Glomerular visceral epithelial cell (primary cell): ENCODE results near the gene PSMB4.
"Not testable (repeated sequence)": the region's sequence is repeated elsewhere in the genome, so short reads cannot be mapped to it uniquely, and the experiment has no call there.

Experiments used
- DNase-seq: peaks from one replicate; pipeline ENCODE4 v3.0.0-alpha.2; 2016; ENCODE audit errors: extremely low spot score

PSMB4 gene

DNA sequence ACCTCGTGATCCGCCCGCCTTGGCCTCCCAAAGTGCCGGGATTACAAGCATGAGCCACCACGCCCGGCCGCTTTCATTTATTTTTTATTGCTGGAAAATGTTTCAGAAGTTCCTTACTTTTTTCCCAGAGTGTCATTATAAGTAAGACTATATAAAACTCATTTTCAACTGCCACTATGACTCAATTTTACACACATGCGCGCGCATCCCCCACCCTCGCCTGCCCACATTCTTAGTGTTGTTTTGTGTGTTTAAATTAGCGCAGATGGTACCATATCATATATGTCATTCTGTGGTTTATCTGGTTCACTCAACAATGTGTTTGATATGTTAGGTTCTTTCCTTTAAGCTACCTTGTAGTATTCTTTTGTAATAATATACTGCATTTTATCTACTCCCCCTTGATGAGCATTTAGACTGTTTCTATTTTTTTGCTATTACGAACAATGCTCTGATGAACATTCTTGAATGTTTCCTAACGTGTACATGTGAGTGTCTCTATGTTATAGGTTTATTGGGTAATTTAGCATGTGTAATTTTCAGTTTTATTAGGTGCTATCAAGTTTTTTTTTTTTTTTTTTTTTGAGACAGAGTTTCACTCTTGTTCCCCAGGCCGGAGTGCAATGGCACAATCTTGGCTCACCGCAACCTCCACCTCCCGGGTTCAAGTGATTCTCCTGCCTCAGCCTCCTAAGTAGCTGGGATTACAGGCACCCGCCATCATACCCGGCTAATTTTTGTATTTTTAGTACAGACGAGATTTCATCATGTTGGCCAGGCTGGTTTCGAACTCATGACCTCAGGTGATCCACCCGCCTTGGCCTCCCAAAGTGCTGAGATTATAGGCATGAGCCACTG, 8.9 kb upstream of the PSMB4 start:
- DNase-seq, result not testable (repeated sequence)

DNA sequence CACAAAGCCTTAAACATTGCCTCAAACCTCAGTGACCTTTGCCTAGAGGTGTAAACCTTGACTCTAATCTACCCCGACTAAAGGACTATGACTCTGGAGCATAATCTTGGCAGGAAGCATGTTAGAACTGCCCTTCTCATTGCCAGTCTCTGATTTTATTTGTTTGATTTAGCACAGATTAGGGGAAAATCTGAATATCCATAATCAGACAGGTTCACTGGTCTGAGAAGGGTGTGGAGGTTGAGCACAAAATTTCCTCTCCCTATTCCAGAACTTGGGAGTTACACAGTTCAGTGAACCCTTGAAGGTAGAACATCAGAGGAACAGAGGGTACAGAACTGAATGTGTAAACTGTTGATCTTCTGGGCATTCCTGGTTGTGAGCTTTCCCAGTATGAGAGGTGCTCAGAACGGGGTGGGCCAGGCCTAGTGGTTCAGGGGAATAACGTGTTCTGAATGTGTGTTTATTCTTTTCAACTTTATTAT, 8.3 kb upstream of the PSMB4 start:
- no peak for DNase-seq

DNA sequence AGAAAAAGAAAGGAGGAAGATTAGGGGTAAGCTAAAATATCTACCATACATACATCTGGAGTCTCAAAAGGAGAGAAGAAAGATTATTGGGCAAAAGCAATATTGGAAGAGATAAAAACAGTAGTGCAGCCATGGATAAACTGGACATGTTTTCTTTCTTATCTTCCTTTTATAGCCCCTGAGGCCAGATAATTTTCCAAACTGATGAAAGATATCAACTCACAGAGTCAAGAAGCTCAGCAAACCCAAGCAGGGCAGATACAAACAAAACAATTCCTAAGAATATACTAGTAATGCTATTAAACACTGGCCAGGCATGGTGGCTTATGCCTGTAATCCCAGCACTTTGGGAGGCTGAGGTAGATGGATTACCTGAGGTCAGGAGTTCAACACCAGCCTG, 5.8 kb upstream of the PSMB4 start:
- no peak for DNase-seq

DNA sequence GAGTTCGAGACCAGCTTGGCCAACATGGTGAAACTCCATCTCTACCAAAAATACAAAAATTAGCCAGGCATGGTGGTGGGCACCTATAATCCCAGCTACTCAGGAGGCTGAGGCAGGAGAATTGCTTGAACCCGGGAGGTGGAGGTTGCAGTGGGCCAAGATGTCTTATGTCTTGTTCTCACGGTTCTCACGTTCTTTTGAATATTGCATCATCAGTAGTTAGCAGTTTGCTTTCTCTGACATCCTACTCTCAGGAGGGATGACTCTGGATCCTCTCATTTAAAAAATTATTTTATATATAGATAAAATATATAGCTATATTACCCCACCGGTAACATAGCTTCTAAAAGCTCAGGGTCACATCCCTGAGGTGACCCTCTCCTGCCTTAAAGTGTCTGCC, 3.1 kb upstream of the PSMB4 start:
- DNase-seq, result not testable (repeated sequence)

DNA sequence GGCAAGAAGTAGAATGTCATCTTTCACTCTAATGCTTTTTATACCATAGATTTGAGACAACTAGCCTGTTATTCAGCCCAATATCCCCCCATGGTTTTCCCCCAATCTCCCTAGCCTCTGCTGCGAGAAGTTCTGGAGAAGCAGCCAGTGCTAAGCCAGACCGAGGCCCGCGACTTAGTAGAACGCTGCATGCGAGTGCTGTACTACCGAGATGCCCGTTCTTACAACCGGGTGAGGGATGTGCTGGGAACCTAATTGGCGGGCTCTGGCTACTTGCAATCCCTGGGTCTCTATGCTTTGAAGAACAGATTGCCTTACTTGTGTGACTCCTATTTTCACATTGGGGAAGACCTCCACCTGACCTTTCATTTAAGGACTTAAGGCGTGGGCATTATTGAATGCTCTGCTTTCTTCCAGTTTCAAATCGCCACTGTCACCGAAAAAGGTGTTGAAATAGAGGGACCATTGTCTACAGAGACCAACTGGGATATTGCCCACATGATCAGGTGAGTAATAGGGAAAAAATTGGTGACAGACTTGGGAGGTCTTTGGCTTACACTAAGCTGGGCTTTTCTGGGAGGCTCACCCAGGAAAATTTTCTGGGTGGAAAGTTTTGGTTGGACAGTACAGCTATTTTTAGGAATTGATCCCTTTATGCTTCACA, 1.9 kb downstream of the PSMB4 start:
- no peak for DNase-seq

DNA sequence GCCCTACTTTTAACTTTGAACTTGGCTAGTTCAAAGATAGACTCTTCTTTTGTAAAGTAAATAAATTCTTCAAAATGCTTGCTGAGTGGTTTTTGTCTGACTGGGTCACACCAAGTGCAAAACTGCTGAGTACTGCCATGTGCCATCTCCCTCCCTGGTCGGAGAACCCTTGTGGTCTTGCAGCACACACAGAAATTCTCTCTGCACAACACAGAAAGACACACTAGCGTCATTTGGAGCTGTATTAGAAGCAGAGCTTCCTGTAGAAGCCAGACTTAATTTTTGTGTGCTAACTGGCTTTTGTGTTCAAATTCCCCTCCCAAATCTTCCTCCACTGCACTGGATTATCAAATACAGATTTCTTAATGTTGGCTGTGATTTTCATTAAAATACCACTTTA, 2.5 kb downstream of the PSMB4 start:
- no peak for DNase-seq

DNA sequence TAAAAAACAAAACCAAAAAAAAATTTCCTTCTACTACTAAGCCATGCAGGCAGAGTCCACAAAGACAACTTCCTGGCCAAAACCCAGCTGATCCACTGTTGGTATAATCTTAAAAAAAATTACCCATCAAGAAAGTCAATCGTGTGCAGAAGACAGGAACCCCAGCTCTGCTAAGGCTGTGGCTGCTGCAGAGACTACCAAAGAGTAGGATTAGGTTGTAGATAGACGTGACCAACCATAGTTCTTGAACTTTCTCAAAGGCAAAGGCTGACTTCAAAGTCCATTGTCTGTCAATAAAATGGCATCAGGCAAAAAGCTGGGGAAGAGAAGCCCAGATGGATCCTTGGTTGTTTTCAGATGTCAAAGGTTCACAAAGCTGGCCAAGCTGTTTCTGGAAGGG, 3.4 kb downstream of the PSMB4 start:
- DNase-seq, result no peak

DNA sequence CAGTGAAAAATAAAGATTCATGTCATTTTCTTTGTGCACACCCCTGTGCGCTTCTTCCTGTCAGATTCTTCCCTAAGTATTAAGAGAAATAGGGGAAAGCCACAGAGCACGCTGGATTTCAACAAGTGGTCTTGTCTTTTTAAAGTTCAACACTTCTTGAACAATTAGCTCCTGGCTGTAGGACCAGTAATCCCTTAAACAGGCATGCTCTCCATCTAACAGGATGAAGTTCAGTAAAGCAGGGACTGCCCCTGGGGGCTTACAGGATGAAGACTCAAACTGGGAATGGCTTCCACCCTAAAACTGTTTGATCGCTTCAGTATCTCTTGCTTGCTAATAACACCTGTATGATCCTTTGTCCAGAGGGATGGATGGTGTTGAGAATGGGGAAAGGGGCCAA, 4.2 kb downstream of the PSMB4 start:
- DNase-seq, result no peak

DNA sequence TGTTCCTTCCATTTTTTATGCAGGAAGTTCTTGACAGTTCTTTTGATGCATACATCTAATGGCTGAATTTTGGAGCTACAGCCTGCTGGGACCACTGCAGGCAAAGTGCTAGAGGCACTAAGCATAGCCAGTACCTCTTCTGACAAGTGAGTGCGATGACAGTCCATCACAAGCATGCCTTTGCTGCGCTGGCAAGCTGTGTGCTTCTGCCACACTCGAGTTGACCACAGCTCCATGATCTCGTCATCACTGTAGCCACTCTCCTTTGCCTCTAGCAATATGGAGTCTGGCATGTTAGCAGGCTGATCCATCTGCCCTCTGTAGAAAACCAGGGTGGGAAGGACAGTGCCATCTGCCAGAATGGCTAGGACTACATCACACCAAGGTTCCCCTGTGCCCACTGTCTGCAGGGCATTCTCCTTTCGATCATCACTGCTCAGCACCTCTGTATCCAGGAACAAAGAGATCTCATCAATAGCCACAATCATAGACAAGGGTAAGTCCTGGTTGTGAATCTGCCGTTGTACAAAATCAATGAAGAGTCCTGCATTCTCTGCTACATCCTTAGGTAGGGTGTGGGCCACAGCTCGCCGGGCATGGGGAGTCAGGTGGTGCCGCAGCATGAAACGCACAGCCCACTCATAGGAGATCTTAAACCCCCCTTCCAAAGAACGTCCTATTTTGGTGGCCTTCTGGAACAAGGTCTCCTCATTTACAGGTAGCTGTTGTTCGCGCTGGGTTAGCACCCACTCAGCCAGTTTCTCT, 6.0 kb downstream of the PSMB4 start:
- DNase-seq, result no peak

DNA sequence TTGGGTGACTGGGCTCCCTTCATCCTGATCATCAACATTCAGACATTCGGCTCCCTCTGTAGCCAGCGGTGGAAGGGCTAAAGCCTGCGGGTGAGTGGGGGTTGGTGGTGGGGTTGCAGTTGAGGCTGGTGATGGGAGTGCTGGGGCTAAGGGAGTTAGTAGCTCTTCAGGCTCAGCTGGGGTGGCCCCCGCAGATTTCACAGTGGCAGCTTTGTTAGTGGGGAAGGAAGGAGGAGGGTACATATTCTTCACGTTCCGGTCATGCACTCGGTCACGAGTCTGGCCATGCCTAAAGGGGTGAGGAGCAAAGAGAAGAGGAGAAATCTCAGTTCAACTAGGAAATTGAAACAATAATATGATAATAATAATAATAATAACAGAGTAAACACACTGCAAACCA, 6.8 kb downstream of the PSMB4 start:
- DNase-seq, result no peak

DNA sequence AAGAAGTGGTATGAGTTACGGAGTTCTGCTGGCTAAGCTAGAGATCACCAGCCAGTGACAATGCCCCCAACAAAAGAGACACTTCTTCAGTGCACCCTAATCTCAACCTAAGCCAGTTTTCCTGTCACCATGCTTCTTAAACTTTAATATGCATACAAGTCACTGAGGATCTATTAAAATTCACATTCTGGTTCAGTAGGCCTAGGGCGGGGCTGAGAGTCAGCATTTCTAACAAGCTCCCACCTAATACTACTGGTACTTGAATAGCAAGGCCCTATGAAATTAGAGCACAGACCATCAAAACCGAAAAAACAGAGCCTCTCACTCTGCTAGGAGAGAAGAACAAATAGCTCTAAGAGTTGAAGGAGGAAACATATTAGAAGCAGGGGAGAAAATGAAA, 7.9 kb downstream of the PSMB4 start:
- DNase-seq, result no peak

DNA sequence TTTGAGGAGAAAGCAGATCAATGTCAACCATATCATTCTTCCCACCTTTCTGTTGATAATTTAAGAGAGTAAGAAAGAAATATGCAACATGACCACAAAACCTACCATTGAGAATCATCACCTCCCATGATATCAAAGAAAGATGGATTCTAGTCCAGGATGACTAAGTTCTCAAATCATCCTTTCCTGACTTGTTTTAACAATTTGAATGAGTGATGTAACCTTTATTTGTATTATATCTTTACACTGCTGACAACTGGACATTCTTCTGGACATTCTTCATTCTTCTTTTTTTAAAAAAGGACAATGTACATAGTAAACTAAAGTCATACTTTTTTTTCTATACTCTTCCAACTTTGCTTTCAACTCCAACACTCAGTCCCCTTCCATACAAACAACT, 9.5 kb downstream of the PSMB4 start:
- DNase-seq, result no peak

DNA sequence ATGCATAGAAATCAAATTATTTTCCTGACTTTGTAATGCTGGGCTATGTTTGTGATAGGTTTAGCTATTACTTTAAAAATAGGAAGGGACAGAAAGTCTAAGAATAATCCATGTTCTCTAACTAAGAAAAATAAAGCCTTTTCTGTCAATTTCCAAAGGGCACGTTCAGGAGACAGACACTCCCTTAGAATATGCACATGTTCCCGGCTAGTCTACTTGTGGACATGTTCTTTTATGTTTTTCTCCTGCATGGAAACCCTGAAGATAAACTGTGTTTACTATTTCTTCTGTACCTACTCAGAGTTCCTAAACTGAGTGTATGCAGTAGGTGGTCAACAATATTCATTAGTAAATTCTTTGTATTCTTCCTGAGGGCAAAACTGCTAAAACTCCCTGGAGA, 12.5 kb downstream of the PSMB4 start:
- DNase-seq, result no peak

DNA sequence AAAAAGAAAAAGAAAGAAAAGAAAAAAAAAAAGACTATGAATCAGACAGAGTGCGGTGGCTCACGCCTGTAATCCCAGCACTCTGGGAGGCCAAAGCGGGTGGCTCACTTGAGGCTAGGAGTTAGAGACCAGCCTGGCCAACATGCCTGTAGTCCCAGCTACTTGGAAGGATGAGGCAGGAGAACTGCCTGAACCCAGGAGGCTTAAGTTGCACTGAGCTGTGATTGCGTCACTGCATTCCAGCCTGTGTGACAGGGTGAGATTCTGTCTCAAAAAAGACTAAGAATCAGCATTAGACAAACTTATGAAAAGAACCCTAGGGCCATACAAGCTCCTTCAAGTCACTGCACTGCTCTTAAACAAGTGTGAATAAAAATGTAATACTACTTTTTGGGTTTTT, 16.9 kb downstream of the PSMB4 start:
- DNase-seq, result no peak

DNA sequence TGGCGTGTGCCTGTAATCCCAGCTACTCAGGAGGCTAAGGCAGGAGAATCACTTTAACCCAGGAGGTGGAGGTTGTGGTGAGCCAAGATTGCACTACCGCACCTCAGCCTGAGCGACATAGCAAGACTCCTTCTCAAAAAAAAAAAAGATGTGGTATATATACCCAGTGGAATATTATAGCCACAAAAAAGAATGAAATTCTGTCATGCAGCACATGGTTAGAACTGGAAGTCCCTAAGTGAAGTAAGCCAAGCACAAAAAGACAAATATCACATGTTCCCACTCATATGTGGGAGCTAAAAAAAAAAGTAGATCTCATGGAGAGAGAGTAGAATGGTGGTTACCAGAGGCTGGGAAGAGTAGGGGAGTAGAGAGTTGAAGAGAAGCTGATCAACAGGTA, 18.7 kb downstream of the PSMB4 start:
- no peak for DNase-seq

DNA sequence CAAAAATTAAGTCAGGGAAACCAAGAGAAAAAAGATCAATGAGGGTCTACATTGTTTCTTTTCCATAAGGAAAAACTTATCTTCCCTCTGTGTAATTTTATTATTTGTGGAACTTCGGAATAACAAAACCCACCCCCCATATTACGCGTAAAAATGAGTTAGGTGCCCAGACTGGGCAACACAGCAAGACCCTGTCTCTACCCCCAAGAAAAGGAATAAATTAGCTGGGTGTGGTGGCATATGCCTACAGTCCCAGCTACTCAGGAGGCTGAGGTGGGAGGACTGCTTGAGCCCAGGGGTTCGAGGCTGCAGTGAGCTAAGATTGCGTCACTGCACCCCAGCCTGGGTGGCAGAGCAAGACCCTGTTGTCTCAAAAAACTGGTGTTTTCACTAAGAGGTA, 20.4 kb downstream of the PSMB4 start:
- no peak for DNase-seq

DNA sequence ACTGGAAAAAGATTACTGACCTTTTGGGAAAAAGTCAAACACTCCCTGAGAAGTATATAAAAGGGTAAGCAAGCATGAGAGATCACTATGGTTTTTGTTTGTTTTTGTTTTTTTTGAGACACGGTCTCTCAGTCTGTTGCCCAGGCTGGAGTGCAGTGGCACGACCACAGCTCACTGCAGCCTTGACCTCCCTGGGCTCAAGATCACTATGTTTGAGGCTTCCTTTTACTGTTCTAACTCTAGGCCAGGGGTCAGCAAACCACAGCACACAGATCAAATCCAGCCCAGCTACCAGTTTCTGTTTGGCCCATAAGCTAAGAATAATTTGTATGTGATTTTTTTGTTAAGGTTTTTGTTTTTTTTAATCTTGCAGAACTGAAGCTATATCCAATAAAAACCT, 25.7 kb downstream of the PSMB4 start:
- DNase-seq, result no peak

DNA sequence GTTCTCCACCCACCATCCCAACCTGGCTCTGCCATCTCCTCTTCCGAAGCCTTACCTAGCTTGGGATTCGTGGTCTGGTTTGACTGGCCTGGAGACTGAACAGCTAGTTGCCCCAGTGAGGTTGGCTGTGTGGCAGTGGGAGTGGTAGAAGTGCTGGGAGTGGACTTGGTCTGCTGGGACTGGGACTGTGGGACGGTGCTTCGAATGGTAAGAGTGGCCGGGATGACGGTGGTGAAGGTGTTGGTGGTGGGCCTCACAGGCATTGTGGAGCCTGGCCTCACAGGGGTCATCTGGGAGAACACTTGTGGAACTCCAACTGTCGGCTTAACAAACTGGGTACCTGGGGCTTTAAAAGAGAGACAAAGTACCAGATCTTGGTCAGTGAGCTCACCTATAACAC, 28.7 kb downstream of the PSMB4 start:
- DNase-seq, result no peak

DNA sequence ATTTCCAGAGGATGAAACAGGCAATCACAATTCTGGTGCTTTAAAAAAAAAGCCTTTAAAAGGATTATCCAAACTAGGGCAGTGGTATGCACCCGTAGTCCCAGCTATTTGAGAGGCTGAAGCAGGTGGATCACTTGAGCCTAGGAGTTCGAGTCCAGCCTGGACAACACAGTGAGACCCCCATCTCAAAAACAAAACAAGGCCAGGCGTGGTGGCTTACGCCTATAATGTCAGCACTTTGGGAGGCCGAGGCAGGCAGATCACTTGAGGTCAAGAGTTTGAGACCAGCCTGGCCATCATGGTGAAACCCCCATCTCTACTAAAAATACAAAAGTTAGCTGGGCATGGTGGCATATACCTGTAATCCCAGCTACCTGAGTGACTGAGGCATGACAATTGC, 34.5 kb downstream of the PSMB4 start:
- DNase-seq, result not testable (repeated sequence)

DNA sequence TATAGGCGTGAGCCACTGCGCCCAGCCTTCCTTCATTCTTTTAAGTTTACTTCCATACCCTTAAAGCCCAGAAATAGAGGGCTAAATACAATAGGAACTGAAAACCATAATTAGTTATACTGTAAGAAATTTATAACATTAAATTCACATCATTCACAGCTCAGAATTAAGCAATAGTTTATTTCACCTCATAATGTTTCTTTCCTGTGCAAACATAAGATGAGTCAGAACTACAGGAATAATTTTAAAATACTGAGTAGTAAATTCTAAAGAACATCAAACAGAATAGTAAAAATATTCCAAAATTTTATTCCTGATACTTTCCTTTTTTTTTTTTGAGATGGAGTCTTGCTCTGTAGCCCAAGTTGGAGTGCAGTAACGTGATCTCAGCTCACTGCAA, 35.8 kb downstream of the PSMB4 start:
- DNase-seq, result no peak

DNA sequence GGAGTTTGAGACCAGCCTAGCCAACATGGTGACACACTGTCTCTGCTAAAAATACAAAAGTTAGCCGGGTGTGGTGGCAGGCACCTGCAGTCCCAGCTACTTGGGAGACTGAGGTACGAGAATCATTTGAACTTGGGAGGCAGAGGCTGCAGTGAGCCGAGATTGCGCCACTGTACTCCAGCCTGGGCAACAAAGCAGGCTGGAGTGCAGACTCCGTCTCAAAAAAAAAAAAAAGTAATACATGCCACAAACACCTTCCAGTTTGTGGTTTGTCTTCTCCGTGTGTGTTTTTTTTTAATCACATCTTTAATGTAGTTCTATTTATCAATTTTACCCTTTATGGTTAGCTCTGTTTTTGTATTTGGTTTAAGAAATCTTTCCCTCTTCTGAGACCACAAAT, 37.6 kb downstream of the PSMB4 start:
- no peak for DNase-seq

DNA sequence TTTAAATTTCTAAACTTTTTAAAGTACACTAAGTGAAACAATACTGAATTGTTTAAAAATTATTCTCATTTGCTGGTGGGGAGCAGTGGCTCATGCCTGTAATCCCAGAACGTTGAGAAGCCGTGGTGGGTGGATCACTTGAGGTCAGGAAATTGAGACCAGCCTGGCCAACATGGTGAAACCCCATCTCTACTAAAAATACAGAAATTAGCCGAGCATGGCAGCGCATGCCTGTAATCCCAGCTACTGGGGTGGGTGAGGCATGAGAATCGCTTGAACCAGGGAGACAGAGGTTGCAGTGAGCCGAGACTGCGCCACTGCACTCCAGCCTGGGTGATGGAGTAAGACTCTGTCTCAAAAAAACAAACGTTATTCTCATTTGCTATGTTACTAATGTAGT, 38.0 kb downstream of the PSMB4 start:
- not testable (repeated sequence) for DNase-seq
